Activated naive CD4-positive, alpha-beta T cell treated with anti-CD3 and anti-CD28 coated beads, Interleukin-2, amount 50 U/mL, for 16 hours (primary cell): Measurements from ENCODE around the gene STK32A.

Experiments
- DNase-seq: peaks from one replicate; pipeline ENCODE4 v3.0.0-alpha.2; 2020

Gene STK32A

DNA sequence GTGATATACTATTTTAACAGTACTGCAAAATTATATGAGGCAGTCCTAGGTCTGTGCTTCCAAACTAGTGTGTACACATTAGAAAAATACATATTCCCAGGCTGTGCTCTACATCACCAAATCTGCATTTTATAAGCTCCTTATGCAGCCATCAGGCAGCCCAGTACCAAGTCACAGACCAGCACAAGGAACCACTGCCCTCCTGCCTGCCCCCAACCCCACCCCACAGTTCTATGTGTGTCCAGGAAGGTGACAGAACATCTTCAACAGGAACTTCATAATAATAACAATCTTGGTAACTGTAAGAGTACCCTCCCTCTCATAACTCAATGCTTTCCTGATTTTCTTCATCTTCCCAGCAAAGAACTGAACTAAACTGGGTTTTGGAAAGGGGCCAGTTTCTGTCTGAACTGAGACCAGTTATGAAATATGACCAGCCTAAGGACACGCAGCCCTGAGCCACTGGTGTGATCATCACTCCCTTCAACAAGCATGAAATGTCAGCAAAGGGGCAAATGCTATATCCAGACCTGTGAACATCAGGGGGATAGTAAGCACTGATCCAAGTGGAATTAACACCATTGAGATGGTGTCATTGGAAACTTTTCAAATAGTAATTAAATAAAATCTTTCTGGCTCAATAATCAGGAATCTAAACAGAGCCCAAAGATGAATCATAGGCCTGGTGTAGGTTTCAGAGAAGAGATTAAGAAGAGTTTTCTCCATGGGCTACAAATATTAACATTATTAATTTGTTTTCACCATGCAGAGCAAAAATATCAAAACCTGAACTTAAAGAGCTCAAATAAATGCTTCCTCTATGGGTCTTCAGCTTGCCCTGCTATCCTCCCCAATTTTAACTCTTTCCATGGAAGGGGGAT, 192.9 kb downstream of the STK32A start:
- no peak for DNase-seq

DNA sequence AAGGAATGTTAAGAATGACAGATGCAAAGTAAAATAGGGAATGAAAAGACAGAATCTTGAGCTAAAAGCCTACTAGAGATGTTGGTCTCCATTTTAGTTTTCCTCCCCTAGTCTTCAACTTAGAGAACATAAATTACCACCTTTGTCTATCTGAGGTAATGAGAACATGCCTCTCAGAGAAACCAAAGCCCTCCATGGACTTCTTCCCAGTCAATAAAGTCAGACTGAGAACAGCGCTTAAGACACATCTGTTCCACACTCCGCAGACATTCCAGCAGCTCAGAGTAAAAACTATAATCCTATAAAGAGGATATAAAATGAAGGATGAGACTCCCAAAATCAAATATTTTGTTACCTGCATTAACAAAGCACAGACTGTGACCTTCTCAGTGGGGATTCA, 195.8 kb downstream of the STK32A start:
- no peak for DNase-seq

DNA sequence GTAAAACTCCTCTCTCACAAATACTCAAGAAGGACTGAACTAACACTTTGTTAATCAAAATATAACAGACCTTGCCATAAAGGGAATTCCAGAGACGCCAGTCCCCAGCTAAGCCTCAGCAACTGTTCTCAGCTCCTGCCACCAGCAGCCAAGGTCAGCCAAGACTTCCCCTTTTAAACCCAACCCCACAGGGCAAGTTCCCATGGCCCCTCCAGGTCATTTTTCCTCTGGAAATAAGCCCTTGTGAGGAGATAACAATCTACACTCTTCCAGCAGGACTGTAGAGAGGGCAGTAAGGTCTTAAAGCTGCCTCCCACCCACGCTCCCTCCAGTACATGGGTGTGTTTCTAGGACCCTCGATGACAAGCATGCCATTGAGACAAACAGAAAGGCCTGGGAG, 196.8 kb downstream of the STK32A start:
- no peak for DNase-seq

GRCh38 chr5:147432323-147432722, 197.5 kb downstream of the STK32A start:
- no peak for DNase-seq

GRCh38 chr5:147434049-147434448, 199.2 kb downstream of the STK32A start:
- DNase-seq: no peak

DNA sequence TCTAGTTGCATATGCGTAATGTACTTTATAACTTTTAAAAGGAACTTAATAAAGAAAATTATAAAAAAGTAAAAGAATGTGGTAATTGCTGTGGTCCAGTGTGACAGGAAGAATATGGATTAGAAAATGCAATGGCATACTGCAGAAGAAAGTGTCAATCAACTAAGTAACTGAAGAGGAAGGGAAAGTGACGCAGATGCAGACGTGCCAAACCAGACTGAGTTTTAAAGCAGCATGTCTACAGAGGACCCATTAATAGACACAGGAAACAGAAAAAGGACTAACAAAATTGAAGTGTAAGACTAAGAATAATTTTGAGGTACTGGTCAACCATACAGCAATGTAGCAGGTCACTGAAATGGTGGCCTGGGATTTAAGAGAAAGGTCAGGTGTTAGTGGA, 201.8 kb downstream of the STK32A start:
- DNase-seq: no peak

DNA sequence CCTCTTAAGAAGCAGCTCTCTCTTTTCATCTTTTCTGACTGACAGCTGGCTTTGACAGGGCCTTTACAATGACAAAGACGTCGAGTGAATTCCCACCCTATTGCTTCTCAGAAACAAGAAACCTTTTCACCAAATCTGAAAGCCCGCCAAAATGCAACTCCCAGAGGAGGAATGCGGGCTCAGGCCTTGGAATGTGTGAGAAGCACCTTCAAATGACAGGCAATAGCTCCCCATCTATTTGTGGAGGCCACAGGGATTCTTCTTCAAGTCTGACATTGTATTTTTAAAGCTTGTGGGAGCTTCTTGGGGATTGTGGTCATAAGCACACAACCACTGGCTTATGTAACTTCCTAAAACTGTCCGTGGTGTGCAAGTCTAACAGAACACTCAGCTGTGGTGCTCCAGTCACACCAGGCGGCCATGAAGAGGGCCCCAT, 202.4 kb downstream of the STK32A start:
- no peak for DNase-seq
